ENCODE results near the gene MGAT3.

The MGAT3 gene

GRCh38 chr22:39429916-39430575 is 26.8 kb upstream of the MGAT3 start:
- no peak for DNase-seq

- DNase-seq = no peak
Observed at GRCh38 chr22:39430576-39431150, 26.1 kb upstream of the MGAT3 start.

GRCh38 chr22:39431216-39431801 is 25.5 kb upstream of the MGAT3 start:
- no peak for DNase-seq

- DNase-seq = no peak
Observed at GRCh38 chr22:39431821-39432251, 25.0 kb upstream of the MGAT3 start.

GRCh38 chr22:39432361-39432811 is 24.4 kb upstream of the MGAT3 start:
- no peak for DNase-seq

- DNase-seq = no peak
Observed at GRCh38 chr22:39433476-39434242, 23.2 kb upstream of the MGAT3 start.

- no peak for DNase-seq
Observed at GRCh38 chr22:39434243-39434653, 22.6 kb upstream of the MGAT3 start.

GRCh38 chr22:39434721-39435120 is 22.1 kb upstream of the MGAT3 start:
- DNase-seq = no peak

GRCh38 chr22:39435616-39436015 is 21.2 kb upstream of the MGAT3 start:
- no peak for DNase-seq

GRCh38 chr22:39437791-39438704 is 18.8 kb upstream of the MGAT3 start:
- no peak for DNase-seq

GRCh38 chr22:39439170-39439569 is 17.6 kb upstream of the MGAT3 start:
- DNase-seq = peak; percentile 16

- DNase-seq = no peak
Observed at GRCh38 chr22:39443398-39443797, 13.4 kb upstream of the MGAT3 start.

- no peak for DNase-seq
Observed at GRCh38 chr22:39444247-39444800, 12.5 kb upstream of the MGAT3 start.

GRCh38 chr22:39444937-39445465 is 11.8 kb upstream of the MGAT3 start:
- no peak for DNase-seq

GRCh38 chr22:39445678-39446077 is 11.1 kb upstream of the MGAT3 start:
- DNase-seq = no peak

- no peak for DNase-seq
Observed at GRCh38 chr22:39446239-39446721, 10.5 kb upstream of the MGAT3 start.

- no peak for DNase-seq
Observed at GRCh38 chr22:39448205-39449054, 8.4 kb upstream of the MGAT3 start.

- no peak for DNase-seq
Observed at GRCh38 chr22:39449708-39450107, 7.1 kb upstream of the MGAT3 start.

GRCh38 chr22:39450258-39450955 is 6.4 kb upstream of the MGAT3 start:
- DNase-seq = no peak

GRCh38 chr22:39452740-39453040 is 4.1 kb upstream of the MGAT3 start:
- no peak for DNase-seq

Data from fibroblast of skin of abdomen (primary cell).